MM.1S (cell line): Measurements from ENCODE around the gene VAX1.

Experiments used
- EZH2 ChIP-seq: fragments of 300-600 bp; sonication (generic); optimal IDR thresholded peaks from 2 replicates; pipeline ENCODE3; 2017; ENCODE audit warnings: low read depth, mild to moderate bottlenecking, antibody characterized with exemption, low read length, mixed read lengths
- EZH2phosphoT487 ChIP-seq: fragments of 300-600 bp; sonication (generic); IDR thresholded peaks from 2 replicates; pipeline ENCODE4 v1.6.1; 2018; ENCODE audit warnings: antibody characterized with exemption, low read length
- TF ChIP-seq, protein P1 (sequence below): fragments of 300-600 bp; sonication (generic); IDR thresholded peaks from 2 replicates; pipeline ENCODE4 v1.5.1; 2016; ENCODE audit warnings: antibody characterized with exemption, low read length, mixed read lengths

DNA sequence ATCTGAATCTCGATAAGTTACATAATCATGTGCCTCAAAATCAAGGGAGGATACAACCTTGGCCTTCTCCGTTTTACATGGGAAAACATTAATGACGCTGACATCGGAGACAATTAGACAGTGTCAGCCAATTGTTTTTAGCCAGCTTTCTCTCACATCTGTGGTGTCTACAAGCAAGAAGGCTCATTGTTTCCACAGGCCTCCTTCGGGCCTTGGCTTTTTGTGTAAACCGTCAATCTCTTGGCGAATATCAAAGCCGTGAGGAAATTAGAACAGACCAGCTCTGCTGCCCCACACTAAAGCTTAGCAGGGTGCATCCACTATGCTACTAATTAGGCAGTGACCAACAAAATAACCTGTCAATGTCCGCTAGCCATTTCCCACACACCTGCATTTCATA, 43.2 kb downstream of the VAX1 start:
- TF ChIP-seq, protein P1, sequence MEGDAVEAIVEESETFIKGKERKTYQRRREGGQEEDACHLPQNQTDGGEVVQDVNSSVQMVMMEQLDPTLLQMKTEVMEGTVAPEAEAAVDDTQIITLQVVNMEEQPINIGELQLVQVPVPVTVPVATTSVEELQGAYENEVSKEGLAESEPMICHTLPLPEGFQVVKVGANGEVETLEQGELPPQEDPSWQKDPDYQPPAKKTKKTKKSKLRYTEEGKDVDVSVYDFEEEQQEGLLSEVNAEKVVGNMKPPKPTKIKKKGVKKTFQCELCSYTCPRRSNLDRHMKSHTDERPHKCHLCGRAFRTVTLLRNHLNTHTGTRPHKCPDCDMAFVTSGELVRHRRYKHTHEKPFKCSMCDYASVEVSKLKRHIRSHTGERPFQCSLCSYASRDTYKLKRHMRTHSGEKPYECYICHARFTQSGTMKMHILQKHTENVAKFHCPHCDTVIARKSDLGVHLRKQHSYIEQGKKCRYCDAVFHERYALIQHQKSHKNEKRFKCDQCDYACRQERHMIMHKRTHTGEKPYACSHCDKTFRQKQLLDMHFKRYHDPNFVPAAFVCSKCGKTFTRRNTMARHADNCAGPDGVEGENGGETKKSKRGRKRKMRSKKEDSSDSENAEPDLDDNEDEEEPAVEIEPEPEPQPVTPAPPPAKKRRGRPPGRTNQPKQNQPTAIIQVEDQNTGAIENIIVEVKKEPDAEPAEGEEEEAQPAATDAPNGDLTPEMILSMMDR, result no peak
- TF ChIP-seq EZH2 (no peak), EZH2phosphoT487 (no peak)
